DOHH2 (cell line): Measurements from ENCODE around the gene TBPL1.

Experiments used
- H3F3A ChIP-seq: fragments of 200-600 bp; sonication (generic), shearing (Covaris generic); 2 replicates; pipeline ENCODE4 v1.6.0; 2016; ENCODE audit warnings: antibody characterized with exemption, mild to moderate bottlenecking; ENCODE audit not compliant: control insufficient read depth, insufficient read depth
- H3K27ac ChIP-seq: fragments of 200-600 bp; sonication (generic); 2 replicates; pipeline ENCODE4 v1.5.1; 2014; ENCODE audit warnings: low read depth, mild to moderate bottlenecking, low read length, moderate library complexity
- H3K27me3 ChIP-seq: fragments of 200-600 bp; sonication (generic); 2 replicates; pipeline ENCODE4 v1.6.1; 2014; ENCODE audit warnings: mild to moderate bottlenecking, low read length, mixed read lengths; ENCODE audit not compliant: control insufficient read depth
- H3K36me3 ChIP-seq: fragments of 200-600 bp; sonication (generic); 2 replicates; pipeline ENCODE4 v1.6.1; 2014; ENCODE audit warnings: mild to moderate bottlenecking, low read length, moderate library complexity, mixed read lengths; ENCODE audit not compliant: control insufficient read depth
- H3K4me1 ChIP-seq: fragments of 200-600 bp; sonication (generic); 2 replicates; pipeline ENCODE4 v1.6.1; 2014; ENCODE audit warnings: mild to moderate bottlenecking, low read length, mixed read lengths; ENCODE audit not compliant: control insufficient read depth
- H3K4me2 ChIP-seq: fragments of 200-600 bp; sonication (generic); 2 replicates; pipeline ENCODE4 v1.6.0; 2014; ENCODE audit warnings: mild to moderate bottlenecking, low read length, moderate library complexity
- H3K4me3 ChIP-seq: fragments of 200-600 bp; sonication (generic); 2 replicates; pipeline ENCODE4 v1.5.1; 2014; ENCODE audit warnings: mild to moderate bottlenecking, low read length, mixed read lengths
- H3K79me2 ChIP-seq: fragments of 200-600 bp; sonication (generic); 2 replicates; pipeline ENCODE4 v1.6.1; 2014; ENCODE audit warnings: mild to moderate bottlenecking, low read length, mixed read lengths; ENCODE audit not compliant: control insufficient read depth
- H3K9me2 ChIP-seq: fragments of 200-600 bp; sonication (generic); replicated peaks from 2 replicates; pipeline ENCODE4 v1.6.1; 2014; ENCODE audit warnings: mild to moderate bottlenecking, low read length, mixed read lengths; ENCODE audit not compliant: control insufficient read depth
- H3K9me3 ChIP-seq: fragments of 200-600 bp; sonication (generic); 2 replicates; pipeline ENCODE4 v1.6.1; 2014; ENCODE audit warnings: antibody characterized with exemption, low read length, mixed read lengths; ENCODE audit not compliant: control insufficient read depth, insufficient read depth
- H4K20me1 ChIP-seq: fragments of 200-600 bp; sonication (generic); 2 replicates; pipeline ENCODE4 v1.6.0; 2014; ENCODE audit warnings: low read depth, mild to moderate bottlenecking, antibody characterized with exemption, low read length, moderate library complexity; ENCODE audit not compliant: control insufficient read depth, insufficient read depth
- CTCF ChIP-seq: fragments of 200-600 bp; sonication (generic); IDR thresholded peaks from one replicate; pipeline ENCODE4 v1.5.1; 2014; ENCODE audit warnings: antibody characterized with exemption, mild to moderate bottlenecking, low read depth, low read length; ENCODE audit not compliant: poor library complexity, severe bottlenecking
- EZH2phosphoT487 ChIP-seq: fragments of 200-600 bp; sonication (generic); IDR thresholded peaks from 2 replicates; pipeline ENCODE4 v1.6.1; 2017; ENCODE audit warnings: borderline replicate concordance, mild to moderate bottlenecking, antibody characterized with exemption, low read length, moderate library complexity, mixed read lengths

Gene TBPL1

DNA sequence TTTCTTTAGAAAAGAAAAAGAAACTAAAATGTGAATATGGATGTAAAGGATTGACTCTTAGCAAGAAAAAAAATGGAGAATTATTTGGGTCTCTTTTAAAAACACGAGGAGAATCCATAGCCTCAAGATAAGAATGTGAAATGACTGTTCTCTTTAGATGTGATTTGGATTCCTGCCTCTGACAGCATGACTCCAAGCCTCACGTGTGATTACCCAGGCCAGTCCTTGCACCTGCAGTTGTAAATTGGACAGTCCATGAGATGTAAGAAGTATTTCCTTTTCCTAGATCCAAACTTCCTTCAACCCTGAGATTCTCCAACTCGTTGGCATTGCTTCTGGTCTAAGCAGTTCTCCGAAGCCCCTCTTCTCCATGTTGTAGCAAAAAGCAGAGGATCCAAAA is 67.5 kb downstream of the TBPL1 start:
- H4K20me1 ChIP-seq, result no peaks in the 10 kb centered on the region
- H3K79me2 ChIP-seq, result no peaks in the 10 kb centered on the region
- H3K36me3 ChIP-seq, result no peaks in the 10 kb centered on the region
- H3K4me3 ChIP-seq, result no peak overlapping the region
- H3K9me3 ChIP-seq, result no peaks in the 10 kb centered on the region
- H3K27ac ChIP-seq, result no peak overlapping the region
- no peak for TF ChIP-seq CTCF
- TF ChIP-seq EZH2phosphoT487, result no peak
- H3K27me3 ChIP-seq, result no peaks in the 10 kb centered on the region; the same call in 1 of the 2 replicates
- no peaks in the 10 kb centered on the region for H3F3A ChIP-seq
- no peaks in the 10 kb centered on the region for H3K4me1 ChIP-seq
- no peak overlapping the region for H3K4me2 ChIP-seq
- no peaks in the 10 kb centered on the region for H3K9me2 ChIP-seq

DNA sequence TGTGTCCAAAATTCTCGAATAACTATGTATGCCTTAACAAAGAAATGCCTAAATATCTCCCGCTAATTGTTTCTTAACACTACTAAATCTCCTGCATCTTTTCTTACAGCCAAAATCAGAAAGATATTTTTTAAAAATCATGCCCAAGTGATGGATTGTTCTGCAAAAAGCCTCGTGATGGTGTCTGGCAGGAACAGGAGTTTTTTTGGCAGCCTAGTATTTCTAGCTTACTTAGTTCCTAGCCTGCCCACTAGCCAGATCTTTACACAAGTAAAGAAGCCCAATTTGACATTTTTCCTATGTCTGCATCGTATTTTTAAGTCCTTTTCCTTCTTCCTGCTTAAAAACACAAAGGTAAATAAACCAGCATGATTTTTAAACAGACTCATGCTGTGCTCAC is 67.9 kb downstream of the TBPL1 start:
- Histone ChIP-seq H3K27me3 (no peaks in the 10 kb centered on the region; the same call in 1 of the 2 replicates), H3K9me2 (no peaks in the 10 kb centered on the region), H3K9me3 (no peaks in the 10 kb centered on the region), H3K4me3 (no peak overlapping the region), H3K36me3 (no peaks in the 10 kb centered on the region), H3K4me2 (no peak overlapping the region), H4K20me1 (no peaks in the 10 kb centered on the region), H3K79me2 (no peaks in the 10 kb centered on the region), H3K27ac (no peak overlapping the region), H3K4me1 (no peaks in the 10 kb centered on the region), H3F3A (no peaks in the 10 kb centered on the region)
- no peak for TF ChIP-seq CTCF
- no peak for TF ChIP-seq EZH2phosphoT487

GRCh38 chr6:134021396-134022122 is 68.5 kb downstream of the TBPL1 start:
- H3K27me3 ChIP-seq, result no peaks in the 10 kb centered on the region

More at GRCh38 chr6:134021396-134022122, 68.5 kb downstream of the TBPL1 start:
- Histone ChIP-seq H3K9me2 (no peaks in the 10 kb centered on the region), H4K20me1 (no peaks in the 10 kb centered on the region), H3K4me2 (no peak overlapping the region), H3K9me3 (no peaks in the 10 kb centered on the region), H3K27ac (no peak overlapping the region), H3K4me3 (no peak overlapping the region), H3F3A (no peaks in the 10 kb centered on the region), H3K36me3 (no peaks in the 10 kb centered on the region), H3K79me2 (no peaks in the 10 kb centered on the region), H3K4me1 (no peaks in the 10 kb centered on the region)
- no peak for TF ChIP-seq CTCF
- no peak for TF ChIP-seq EZH2phosphoT487
